Endothelial cell of umbilical vein (primary cell): Measurements from ENCODE around the gene PRKCI.

Source experiments
- EZH2 ChIP-seq: IDR thresholded peaks from 2 replicates; pipeline ENCODE4 v1.6.1; 2012; ENCODE audit warnings: borderline replicate concordance, low read depth, mild to moderate bottlenecking, moderate library complexity, low read length, inconsistent platforms; ENCODE audit not compliant: severe bottlenecking
- POLR2A ChIP-seq: IDR thresholded peaks from 2 replicates; pipeline ENCODE4 v1.6.1; 2012; ENCODE audit warnings: low read depth, mild to moderate bottlenecking, control low read depth, low read length

DNA sequence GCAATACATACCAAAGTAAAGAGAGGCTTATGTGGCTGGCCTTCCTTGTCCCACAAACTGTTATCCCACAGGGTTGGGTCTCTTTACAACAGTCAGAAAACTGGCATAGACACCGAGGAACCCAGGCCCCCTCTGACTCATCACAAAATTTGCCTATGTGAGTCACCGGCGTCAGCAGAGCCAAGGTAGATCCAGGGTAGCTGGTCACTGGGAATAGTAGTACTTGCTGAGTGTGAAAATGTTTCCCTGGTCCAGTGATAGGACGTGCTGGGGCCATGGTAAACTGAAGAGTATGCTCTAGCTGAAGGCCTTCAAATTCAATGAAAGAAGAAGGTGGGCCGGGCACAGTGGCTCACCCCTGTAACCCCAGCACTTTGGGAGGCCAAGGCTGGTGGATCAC, 108.1 kb downstream of the PRKCI start:
- TF ChIP-seq POLR2A (no peak), EZH2 (no peak)
